ENCODE results near the gene NOS1AP.

NOS1AP gene

GRCh38 chr1:162304736-162305135 is 235.2 kb downstream of the NOS1AP start:
- DNase-seq = no peak

- no peak for DNase-seq
Observed at GRCh38 chr1:162305969-162306368, 236.5 kb downstream of the NOS1AP start.

- no peak for DNase-seq
Observed at GRCh38 chr1:162310337-162310736, 240.8 kb downstream of the NOS1AP start.

GRCh38 chr1:162314206-162314605 is 244.7 kb downstream of the NOS1AP start:
- DNase-seq = no peak

- no peak for DNase-seq
Observed at GRCh38 chr1:162315673-162316072, 246.2 kb downstream of the NOS1AP start.

GRCh38 chr1:162316187-162316586 is 246.7 kb downstream of the NOS1AP start:
- no peak for DNase-seq

GRCh38 chr1:162317621-162318020 is 248.1 kb downstream of the NOS1AP start:
- no peak for DNase-seq

GRCh38 chr1:162319493-162320175 is 250.1 kb downstream of the NOS1AP start:
- no peak for DNase-seq

GRCh38 chr1:162321809-162322422 is 252.4 kb downstream of the NOS1AP start:
- DNase-seq = no peak

- DNase-seq = no peak
Observed at GRCh38 chr1:162323023-162323422, 253.5 kb downstream of the NOS1AP start.

GRCh38 chr1:162324396-162324795 is 254.9 kb downstream of the NOS1AP start:
- no peak for DNase-seq

GRCh38 chr1:162326559-162326958 is 257.1 kb downstream of the NOS1AP start:
- DNase-seq = no peak

- no peak for DNase-seq
Observed at GRCh38 chr1:162327144-162327787, 257.8 kb downstream of the NOS1AP start.

GRCh38 chr1:162327788-162328165 is 258.3 kb downstream of the NOS1AP start:
- DNase-seq = no peak

GRCh38 chr1:162328512-162328911 is 259.0 kb downstream of the NOS1AP start:
- no peak for DNase-seq

GRCh38 chr1:162329826-162330225 is 260.3 kb downstream of the NOS1AP start:
- no peak for DNase-seq

GRCh38 chr1:162333991-162334390 is 264.5 kb downstream of the NOS1AP start:
- no peak for DNase-seq

GRCh38 chr1:162335126-162335525 is 265.6 kb downstream of the NOS1AP start:
- no peak for DNase-seq

- no peak for DNase-seq
Observed at GRCh38 chr1:162336621-162337285, 267.3 kb downstream of the NOS1AP start.

GRCh38 chr1:162342452-162342983 is 273.0 kb downstream of the NOS1AP start:
- no peak for DNase-seq

GRCh38 chr1:162343470-162343869 is 274.0 kb downstream of the NOS1AP start:
- no peak for DNase-seq

GRCh38 chr1:162347281-162347680 is 277.8 kb downstream of the NOS1AP start:
- no peak for DNase-seq

- DNase-seq = no peak
Observed at GRCh38 chr1:162349635-162350330, 280.3 kb downstream of the NOS1AP start.
